Measurements from ENCODE around the gene RHBDL3.
"Not testable (repeated sequence)": the region's sequence is repeated elsewhere in the genome, so short reads cannot be mapped to it uniquely, and the experiment has no call there.

Gene RHBDL3

GRCh38 chr17:32323811-32324491 is 58.3 kb downstream of the RHBDL3 start:
- no peak for DNase-seq (ENCODE audit: low spot score)

GRCh38 chr17:32327911-32328310 is 62.3 kb downstream of the RHBDL3 start:
- DNase-seq (ENCODE audit: low spot score) = no peak

GRCh38 chr17:32330147-32330546 is 64.5 kb downstream of the RHBDL3 start:
- DNase-seq (ENCODE audit: low spot score) = no peak

GRCh38 chr17:32331243-32332040 is 65.8 kb downstream of the RHBDL3 start:
- DNase-seq (ENCODE audit: low spot score) = no peak

GRCh38 chr17:32333187-32333586 is 67.6 kb downstream of the RHBDL3 start:
- no peak for DNase-seq (ENCODE audit: low spot score)

GRCh38 chr17:32335046-32335445 is 69.4 kb downstream of the RHBDL3 start:
- DNase-seq (ENCODE audit: low spot score) = no peak

- no peak for DNase-seq (ENCODE audit: low spot score)
Observed at GRCh38 chr17:32335687-32336086, 70.1 kb downstream of the RHBDL3 start.

GRCh38 chr17:32341141-32341856 is 75.7 kb downstream of the RHBDL3 start:
- DNase-seq (ENCODE audit: low spot score) = peak; percentile 59

- DNase-seq (ENCODE audit: low spot score) = peak; percentile 78
Observed at GRCh38 chr17:32341857-32342602, 76.4 kb downstream of the RHBDL3 start, which contains the start of gene C17orf75. C17orf75 (minus strand) TSS chr17:32342173; CDS start chr17:32342139, 34 bp downstream.

GRCh38 chr17:32342603-32343325 is 77.1 kb downstream of the RHBDL3 start:
- DNase-seq (ENCODE audit: low spot score) = no peak

- peak; percentile 61 for DNase-seq (ENCODE audit: low spot score)
Observed at GRCh38 chr17:32345951-32346600, 80.4 kb downstream of the RHBDL3 start.

GRCh38 chr17:32348483-32348800 is 82.8 kb downstream of the RHBDL3 start:
- peak; percentile 86 for DNase-seq (ENCODE audit: low spot score)

GRCh38 chr17:32349503-32349853 is 83.8 kb downstream of the RHBDL3 start:
- no peak for DNase-seq (ENCODE audit: low spot score)

- peak; percentile 98 for DNase-seq (ENCODE audit: low spot score)
Observed at GRCh38 chr17:32349854-32350665, 84.4 kb downstream of the RHBDL3 start, which contains the start of gene ZNF207. ZNF207 (plus strand) TSS chr17:32350157; CDS start chr17:32350286, 129 bp downstream.

GRCh38 chr17:32350666-32351418 is 85.2 kb downstream of the RHBDL3 start:
- peak; percentile 74 for DNase-seq (ENCODE audit: low spot score)

GRCh38 chr17:32352734-32353133 is 87.1 kb downstream of the RHBDL3 start:
- not testable (repeated sequence) for DNase-seq (ENCODE audit: low spot score)

- DNase-seq (ENCODE audit: low spot score) = peak; percentile 38
Observed at GRCh38 chr17:32355649-32356377, 90.2 kb downstream of the RHBDL3 start.

- DNase-seq (ENCODE audit: low spot score) = no peak
Observed at GRCh38 chr17:32356378-32356743, 90.7 kb downstream of the RHBDL3 start.

- no peak for DNase-seq (ENCODE audit: low spot score)
Observed at GRCh38 chr17:32356750-32357149, 91.1 kb downstream of the RHBDL3 start.
